Stimulated activated CD4-positive, alpha-beta T cell treated with anti-CD3 and anti-CD28 coated beads, Interleukin-1b, Interleukin-23, amount 100 ng/mL, for 4 hours (primary cell): ENCODE data around the gene TGM1.

Experiments
- DNase-seq, 2 donors: peaks; one replicate each; pipeline ENCODE4 v3.0.0-alpha.2; 2020; ENCODE audit warnings: low read depth in 2 of 2

TGM1 gene

DNA sequence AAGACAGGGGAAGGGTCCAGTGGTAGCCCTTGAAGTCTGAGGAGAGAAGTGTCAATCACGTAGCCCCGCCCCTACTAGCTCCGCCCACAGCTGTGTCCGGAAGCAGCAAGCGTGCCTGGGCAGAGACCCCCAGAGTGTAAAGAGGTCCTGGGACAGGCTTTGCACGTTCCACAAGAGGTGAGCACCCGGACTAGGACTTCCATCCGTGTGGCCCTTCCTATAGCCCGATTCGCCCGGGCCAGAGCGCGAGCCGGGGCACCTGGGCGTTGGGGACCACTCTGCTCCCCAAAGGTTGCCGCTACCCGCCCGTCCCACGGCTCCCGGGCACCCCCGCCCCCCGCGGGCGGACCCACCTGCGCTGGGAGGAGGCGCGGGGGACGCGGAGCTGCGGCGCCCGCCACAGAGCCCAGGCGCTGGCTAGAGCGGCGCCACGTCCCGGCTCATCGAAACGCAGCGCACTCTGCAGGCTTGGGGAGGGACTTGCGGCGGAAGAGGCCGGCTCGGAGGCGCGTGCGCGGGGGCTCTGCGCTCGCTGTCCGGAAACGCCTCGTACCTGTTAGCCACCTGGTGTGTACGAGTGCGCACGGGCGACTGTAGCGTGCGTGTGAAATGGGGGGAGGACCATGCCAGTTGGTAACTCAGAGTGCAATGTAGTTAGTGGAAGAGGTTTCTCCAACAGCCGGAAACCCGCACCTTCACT lies 8.3 kb upstream of the TGM1 start, which contains the start of gene RABGGTA:
Gene RABGGTA (minus strand): TSS at position 464 of the 700 bp plus-strand sequence. CDS start 482 bp downstream, outside the sequence.
- DNase-seq = peak; percentile 80 to 86

DNA sequence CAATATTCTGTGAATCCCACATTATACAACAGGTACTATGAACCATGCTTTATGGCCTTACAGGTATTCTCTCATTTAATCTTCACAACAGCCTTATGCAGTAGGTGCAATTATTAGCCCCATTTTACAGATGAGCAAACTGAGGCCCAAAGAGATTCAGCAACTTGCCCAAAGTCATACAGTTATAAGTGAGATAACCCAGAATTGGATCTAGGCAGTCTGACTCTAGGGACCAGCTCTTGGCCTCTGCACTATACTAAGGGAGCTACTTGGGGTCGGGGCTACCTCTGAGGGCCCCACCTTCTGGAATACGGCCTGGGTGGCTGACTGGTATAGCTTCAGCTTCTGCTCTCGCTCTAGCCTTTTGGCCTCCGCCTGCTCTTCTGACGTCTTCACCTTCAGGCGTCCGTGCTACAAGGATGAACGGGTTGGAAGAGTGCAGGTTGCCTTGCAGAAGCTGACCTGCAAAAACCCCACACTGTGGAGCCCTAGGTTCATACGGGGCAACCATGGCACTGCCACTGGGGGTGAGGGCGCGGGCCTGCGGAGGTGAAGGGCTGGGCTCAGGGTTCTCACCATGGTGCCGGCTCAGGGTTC lies 7.7 kb upstream of the TGM1 start:
- no peak for DNase-seq

DNA sequence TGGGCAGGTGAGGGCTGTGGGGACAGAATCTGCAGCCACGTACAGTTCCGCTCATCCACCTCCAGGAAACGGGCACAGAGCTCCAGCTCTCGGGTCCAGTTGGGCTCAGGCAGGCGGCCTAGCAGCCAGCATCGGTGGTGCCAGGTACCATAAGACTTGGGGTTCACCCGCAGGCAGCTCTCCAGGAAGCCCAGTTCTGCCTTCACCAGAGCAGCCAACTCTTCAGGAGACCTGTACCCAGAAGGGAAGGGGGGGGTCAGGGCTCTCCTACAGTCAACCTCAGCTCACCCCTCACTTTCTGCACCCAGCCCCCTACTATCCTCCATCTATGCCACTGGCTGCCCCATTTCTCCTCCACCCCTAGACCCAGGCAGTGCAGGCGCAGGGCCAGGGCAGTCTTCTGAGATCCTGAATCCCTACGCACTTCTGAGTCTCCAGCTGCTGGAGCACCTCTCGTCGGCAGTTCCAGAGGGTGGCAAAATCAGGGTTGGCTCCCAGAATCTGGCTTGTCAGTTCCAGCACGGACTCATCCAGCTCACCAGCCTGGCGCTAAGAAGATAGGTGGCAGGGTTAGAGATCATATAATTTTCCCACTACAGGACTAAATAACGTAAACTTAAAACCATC lies 7.0 kb upstream of the TGM1 start:
- no peak for DNase-seq

DNA sequence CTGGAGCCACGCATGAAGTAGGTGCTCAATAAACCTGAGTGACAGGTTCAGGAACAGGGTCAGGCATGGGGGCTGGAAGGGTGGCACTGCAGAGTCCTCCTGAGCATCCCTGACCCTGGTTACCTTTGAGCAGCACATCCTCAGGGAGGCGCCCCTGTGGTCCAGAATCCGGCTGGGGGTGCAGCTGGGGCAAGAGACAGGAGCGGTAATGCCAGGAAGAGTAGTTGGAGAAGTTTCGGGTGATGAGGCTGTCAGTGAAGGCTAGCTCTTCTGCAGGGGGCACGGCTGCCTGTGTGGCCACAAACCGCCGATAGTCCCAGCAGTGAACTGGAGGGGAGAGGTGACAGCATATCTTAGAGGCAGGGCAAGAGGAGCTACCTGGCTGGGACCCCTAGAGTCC lies 6.4 kb upstream of the TGM1 start:
- DNase-seq = no peak

DNA sequence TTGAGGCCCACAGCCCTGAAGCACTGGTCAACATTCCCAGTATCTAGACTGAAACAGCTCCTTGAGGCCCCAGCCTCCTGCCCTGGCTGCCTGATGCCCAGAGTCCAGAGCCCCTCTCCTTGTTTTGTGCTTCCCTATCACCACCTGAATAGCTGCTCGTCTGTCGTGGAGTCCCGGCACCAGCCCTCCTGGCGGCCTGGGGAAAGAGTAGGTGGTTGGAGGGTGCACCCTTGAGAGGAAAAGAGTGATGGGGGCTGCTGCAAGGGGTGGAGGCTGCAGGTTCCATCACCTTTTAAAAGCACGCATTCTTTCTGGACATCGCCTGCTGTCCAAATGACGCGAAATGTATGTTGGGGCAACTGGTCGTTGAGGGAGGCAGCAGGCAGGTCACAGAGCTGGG lies 5.2 kb upstream of the TGM1 start:
- no peak for DNase-seq

DNA sequence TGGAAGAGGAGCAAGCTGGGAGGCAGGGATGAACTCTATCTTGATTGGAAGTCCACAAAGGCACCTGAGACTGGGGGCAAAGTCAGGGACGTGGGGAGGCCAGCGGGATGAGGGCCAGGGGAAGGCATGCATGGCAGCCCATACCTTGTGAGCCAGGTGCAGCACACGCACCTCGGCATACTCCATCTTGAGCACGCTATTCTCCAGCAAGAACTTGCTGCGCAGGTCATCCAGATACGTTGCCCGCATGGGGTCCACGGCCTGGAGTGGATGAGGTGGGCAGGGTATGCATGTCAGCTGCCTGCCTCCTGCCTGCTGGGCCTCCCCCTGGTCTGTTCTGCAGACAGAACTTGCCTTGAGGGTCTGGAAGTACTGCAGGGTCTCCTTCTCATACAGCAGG lies 4.5 kb upstream of the TGM1 start:
- DNase-seq = no peak

DNA sequence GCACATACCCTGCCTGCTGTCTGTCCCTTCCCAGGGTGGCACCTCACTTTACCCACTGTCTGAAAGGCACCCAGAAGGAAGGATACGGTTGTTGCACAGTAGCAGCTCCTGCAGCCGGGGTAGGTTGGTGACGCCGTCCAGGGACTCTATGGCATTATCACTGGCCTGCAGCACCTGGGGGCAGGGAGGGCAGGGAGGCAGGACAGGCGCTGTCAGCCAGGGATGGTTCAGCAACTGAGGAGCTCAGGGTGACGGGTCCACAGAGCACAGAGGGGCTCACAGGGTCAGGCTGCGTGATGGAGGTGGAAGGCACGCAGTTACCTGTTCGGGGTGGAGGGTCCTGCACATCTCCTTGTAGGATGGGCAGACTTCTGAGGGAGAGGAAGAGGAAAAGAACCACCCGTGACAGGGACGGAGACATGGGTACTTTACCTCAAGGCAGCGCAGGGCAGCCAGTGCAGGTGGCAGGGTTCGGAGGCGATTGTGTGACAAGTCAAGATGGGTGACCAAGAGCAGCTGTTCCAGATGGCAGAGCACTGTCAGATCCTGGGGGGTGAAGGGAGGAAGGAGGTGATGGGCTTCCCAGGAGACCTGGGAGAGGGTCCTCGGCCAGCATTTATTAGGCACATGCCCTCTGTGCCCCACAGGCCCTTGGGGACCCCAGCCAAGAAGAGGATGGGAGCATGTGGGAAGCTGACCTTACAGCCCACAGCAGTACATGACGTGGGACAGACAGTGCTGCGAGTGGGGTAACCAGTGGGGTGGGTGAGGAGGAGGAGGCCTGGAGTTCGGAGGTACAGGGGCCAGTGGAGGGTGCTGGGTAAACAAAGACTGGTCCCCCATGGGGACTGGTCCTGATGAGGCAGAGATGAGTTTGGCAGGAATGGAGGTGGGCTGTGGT lies 3.6 kb upstream of the TGM1 start:
- DNase-seq = no peak

DNA sequence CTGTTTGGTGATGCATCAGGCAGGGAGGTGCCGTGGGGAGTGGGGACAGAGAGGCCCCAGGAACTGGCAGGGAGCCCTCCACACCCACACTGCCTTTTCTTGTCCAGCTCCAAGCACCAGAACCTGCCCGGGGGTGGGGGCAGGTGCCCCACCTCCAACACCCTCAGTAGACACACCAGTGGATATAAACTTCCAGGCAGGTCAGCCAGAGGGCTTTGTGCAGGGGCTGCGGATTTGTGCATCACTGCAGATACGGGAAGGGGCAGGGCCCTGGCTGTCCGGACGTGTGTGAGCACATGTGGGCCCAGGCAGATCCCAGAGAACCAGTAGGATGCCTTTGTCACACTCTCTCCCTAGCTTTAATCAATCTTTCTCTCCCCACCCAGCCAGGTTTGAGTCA lies 1.3 kb upstream of the TGM1 start:
- DNase-seq = no peak

DNA sequence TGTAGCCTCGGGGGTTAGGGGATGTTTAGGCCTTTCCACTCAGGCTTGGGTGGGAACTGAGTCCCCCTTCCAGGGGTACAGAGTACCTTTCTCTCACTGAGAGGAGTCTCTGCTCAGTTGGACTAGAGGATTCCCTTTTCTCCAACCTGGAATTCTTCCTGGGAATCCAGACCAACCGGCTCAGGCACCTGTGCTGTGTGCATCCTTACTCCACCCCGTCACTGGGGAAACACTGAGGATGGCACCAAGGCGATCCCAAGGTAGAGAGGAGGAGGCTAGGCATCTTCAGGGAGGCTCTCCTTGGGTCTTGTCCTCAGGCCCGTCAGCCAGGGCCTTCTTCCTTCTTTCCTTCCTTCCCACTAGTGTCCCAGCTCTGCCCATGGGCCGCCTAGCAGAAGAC lies 871 bp upstream of the TGM1 start:
- no peak for DNase-seq

DNA sequence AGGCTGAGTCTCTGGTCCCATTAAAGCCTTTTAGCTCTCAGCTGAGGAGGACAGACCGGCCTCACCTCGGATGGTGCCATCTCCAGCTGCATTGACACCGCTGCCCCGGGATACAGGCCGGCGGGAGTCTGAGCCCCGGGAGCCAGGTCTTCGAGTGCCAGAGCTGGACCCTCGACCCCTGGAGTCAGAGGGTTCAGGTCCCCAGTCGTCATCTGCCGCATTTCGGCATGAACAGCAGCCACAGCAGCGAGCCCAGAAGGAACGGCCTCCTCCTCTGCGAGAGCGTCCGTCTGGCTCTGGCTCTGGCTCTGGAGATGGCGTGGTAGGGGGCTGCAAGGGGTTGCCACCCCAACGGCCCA lies 1.0 kb downstream of the TGM1 start:
- no peak for DNase-seq

DNA sequence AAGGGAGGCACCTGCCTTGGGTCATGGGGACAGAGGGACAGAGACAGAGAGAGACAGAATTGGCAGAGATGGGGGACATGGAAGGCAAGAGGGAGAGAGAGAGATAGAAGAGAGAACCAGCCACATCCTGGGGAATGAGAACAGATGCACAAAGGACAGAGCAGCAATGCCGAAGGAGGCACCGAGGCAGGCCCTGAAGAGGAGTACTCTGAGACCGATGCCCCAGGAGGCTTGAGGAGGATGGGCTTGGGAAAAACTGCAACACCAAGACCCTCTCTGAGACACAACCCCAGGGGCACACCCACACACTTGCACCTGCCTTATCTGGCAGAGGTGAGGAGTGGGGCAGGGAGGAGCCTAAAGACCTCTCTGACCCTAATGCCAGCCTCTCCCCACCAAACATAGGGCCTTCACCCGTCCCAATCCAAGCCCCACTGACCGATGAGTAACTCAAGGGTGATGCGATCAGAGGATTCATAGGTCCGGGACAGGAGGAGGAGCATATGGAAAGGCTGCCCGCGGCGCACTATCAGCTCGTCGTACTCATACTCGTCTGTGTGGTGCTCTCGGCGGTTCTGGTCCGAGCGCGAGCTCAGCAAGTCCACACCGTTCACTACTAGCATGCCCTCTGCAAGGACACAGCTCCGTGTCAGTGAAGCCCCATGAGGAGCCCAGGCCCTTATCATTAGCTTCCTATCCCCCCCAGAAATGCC lies 1.6 kb downstream of the TGM1 start:
- DNase-seq = no peak

DNA sequence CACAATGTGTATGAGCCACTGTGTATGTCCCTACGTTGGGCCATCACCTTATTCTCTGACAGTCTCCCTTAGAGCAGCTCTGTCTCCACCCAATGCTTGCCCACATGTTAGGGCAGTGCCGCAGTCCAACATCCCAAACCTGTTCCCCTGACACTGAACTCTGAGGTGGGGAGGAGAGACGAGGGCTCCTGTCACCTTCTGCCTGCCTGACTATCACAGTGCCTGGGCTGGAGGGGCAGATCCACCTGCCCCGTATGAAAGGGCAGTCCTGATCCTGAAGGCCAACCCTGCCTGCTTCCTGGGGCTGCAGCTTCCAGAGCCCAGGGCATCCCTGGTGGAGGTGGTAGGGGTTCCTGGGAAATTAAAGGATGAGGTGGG lies 2.2 kb downstream of the TGM1 start:
- no peak for DNase-seq

DNA sequence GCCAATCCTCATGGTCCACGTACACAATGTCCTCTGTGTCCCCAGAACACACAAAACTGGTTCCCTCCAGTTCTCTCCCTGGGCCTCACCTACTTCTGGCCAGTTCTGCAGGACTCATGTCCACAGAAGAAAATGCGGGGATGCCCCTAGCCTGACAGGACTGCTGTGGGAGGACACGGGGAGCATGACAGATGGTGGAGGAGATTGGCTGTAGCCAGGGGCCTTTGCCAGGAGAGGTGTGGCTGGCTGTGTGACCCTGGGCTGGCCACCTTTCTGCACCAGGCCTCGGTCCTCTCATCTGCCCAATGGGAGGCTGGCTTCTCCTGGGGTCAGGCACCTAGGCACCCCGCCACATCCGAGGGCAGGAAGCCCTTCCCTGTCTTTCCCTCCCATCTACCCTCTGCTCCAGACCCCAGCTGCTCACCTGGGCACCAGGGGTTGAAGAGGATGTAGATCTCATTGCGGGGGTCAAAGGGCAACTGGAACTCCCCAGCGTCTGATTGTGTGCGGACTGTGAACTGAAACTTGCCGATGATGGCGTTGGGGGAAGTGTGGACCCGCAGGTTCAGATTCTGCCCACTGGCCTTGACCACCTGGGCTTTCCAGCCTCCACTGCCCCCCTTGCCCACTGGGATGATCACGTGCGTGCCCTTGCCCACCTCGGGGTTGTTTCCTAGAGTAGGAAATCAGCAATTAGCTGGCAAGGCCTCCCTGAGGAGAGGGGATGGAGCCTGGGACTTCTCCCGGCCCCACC lies 2.8 kb downstream of the TGM1 start:
- DNase-seq = no peak

DNA sequence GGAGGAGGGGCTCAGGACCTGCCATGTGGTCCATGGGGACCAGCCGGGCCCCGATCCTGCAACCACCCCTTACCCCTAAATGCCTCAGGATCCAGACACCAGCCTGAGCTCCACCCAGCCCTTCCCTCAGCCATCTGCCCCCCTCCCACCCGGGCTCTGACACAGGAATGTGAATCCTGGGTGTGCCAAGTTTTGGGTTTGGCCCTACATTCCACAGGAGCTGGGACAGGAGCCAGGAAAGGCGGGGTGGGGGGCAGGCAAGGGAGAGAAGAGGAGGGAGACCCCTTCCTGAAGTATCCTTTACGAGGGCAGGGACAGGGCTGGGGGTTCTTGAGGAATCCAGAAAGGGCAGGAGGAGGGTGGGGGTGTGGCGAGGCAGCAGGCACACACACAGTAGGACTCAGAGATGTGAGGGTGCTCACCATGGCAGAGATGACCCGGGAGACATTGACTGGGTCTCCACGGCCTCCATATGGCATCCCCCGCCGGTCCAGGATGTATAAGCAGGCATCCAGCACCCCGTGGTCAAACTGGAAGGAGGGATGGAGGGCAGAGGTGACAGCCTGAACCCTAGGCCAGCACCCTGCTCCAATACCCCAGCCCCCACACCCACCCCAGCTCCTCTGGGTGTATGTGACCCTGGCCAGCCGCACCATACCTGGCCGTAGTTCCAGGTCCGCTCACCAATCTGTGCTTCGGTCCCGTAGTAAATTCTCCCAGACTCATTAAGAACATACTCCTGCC lies 3.5 kb downstream of the TGM1 start:
- DNase-seq = no peak

DNA sequence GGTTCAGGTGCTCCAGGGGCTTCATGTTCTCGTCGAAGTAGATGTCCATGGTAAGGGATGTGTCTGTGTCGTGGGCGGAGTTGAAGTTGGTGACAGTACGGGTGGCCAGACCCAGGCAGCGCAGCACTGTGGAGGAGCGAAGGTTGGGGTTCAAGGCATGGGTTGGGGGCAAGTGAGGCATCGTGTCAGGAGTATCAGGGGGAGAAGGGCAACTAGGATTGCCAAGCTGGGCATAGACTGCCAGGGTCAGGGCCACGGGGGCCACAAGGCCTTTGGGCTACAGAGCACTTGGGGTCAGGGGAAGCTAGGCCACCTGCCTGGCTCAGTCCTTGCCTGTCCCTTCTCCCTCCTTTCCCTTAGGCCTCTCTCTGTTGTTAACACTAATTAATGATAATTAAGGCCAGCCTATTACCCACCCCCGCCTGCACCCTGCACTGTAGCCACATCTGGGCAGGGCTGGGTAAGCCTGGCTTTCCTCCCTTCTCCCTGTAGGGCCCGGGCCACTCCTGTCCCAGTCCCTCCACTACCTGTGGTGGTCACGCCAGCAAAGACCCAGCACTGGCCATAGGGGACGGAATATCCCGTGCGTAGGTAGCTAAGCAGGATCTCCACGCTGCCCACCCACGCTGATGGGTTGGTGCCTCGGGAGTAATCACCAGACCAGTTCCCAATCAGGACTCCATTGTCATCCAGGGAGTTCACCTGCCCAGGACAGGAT lies 4.3 kb downstream of the TGM1 start:
- no peak for DNase-seq

DNA sequence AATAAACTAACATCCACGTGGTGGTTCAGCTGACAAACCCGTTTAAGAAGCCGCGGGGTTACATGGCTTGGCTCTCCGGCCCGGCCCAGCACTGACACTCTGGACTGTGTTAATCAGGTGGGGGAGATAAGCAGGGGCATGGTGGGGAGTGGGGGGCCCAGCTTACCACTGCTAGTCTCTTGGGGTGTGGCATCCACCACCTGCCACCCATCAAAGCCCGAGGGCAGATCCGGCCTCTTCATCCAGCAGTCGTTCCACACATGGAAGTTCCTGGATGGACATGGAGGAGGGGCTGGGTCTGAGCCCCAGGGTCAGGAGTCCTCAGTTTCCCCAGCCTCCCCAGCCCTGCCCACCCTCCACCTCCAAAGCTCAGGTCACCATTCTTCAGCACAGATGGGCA lies 4.9 kb downstream of the TGM1 start:
- DNase-seq = no peak

DNA sequence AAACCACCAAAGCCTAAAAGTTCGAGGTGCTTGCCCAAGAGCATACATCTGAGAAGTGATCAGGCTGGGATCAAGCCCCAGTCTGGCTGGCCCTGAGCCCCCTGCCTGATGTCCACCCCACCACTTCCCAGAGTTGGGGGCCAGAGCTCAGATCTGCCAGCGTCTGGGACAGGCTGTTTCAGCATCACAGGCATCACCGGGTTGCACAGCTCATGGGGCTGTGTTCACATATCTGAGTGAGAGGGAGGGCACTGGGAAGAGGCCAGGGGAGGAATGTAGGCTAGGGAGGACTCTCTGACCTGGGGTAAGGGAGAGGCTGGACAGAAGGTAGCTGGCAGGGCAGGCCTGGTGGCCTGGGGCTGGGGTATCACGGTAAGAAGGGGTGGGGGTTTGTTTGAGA lies 6.0 kb downstream of the TGM1 start:
- no peak for DNase-seq

DNA sequence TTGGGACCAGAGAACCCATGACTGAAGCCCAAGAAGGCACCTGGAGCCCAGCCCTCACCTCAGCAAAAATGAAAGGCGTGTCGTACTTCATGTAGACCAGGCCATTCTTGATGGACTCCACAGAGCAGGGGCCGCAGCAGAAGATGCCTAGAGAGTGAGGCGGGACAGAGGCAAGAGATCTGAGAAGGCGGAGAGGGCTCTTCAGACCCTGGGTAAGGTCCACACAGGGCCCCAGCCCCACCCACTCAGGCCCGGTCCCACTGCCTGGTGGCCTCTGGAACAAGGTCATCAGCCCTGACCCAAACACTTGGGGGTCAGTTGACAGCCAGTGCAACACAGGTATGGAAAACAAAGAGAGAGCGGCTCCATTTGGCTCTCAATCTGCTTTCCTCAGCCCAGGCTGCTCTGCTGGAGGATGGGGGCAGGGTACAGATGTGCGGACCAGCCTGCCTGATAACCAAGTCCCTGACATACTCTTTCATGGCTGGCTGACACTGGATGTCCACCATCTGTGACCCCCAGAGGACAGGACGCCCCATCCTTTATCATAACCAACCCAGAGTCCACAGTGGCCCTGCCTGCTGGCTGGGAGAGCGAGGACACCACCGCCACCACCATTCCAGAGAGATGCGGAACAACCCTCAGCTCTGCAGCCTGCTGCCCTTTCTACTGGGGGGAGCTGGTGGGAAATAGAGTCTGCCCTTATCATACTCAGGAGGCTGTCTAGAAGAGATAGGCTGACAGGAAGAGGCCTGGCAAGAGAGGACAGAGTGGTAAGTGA lies 6.9 kb downstream of the TGM1 start:
- no peak for DNase-seq

DNA sequence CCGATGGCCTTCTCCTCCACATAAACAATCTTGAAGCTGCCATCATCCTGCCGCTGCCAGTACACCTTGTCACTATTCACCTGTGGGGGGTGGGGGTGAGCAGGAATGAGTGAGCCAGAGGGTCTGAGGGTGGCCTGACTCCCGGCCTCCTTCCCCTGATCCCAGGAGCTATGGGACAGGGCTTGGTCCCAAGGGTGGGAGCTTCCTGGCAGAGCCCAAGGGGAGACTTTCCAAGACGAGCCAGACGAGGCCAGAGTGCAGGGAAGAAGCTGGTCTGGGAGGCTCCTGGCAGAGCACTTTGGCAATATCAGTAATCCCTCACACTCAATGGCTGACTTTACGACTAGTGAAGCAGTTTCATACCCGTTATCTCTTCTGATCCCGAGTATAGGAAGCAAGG lies 7.5 kb downstream of the TGM1 start:
- DNase-seq = no peak
